Fibroblast of gingiva (primary cell): Measurements from ENCODE around the gene NKX1-1.

Experiments used
- DNase-seq: peaks from one replicate; pipeline ENCODE4 v3.0.0-alpha.2; 2011; ENCODE audit warnings: low read depth

Gene NKX1-1

DNA sequence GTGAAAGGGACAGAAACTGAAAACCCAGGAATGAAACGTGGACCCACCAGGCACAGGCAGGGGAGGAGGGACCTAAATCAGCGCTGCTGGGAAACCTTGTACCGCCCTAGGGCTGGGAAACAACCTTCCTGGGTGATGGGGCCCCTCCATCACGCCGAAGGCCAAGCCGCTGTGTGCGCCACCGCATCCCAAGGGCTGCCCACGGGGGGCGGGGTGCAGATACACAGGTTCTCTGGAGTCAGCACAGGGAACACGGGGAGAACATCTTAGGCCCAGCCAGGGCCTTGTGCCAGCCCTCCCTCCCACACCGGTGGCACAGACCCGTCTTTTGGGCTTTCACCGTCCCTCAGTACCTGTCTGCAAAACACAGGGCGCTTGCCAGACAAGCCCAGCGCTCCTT is 46.3 kb downstream of the NKX1-1 start:
- no peak for DNase-seq

DNA sequence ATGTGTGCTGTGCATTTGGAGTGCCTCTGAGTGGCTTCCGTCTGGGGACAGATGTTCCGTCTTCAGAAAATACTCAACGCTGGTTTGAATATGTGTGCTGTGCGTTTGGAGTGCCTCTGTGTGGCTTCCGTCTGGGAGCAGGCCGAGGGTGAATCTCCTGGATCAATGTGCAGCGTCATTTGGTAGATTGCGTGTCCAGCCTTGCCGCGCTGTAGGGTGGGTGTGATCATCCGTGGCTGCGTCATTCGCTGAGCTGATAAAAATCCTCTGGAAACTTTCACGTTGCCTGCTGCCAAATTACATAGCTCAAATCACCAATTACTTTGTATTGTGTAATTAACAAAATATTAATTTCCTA is 47.1 kb downstream of the NKX1-1 start:
- no peak for DNase-seq

DNA sequence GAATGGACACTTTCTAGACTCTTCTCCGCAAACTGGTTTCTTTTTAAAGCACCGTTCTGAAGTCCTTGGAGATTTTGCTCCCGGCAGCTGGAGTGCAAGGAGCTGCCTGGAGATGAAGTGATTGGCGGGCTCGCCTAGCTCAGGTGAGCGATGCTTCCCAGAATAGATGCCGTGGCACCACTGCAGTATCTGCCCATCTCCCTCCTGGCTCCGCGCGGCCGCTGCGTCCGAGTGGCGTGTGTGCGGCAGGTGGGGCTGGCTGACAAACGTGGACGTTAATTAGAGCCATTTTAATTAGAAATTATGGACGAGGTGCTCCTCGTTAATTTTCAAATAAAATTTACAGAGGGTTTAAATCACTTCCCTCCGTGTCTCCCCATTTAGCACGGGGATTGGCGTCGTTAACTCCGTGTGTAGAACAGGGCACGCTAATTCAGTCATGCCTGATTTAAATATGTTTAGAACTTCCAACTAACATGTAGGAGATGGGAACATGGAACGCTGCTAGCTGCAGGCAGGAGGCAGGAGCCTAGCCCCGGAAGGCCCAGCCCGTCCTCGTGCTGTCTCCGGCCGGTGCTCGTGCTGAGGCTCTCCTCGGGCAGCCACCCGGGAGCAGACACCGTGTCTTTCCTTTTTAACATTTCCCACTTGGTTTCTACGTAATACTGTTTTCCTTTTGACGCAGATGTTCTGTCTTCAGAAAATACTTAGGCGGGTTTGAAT is 47.7 kb downstream of the NKX1-1 start:
- no peak for DNase-seq

DNA sequence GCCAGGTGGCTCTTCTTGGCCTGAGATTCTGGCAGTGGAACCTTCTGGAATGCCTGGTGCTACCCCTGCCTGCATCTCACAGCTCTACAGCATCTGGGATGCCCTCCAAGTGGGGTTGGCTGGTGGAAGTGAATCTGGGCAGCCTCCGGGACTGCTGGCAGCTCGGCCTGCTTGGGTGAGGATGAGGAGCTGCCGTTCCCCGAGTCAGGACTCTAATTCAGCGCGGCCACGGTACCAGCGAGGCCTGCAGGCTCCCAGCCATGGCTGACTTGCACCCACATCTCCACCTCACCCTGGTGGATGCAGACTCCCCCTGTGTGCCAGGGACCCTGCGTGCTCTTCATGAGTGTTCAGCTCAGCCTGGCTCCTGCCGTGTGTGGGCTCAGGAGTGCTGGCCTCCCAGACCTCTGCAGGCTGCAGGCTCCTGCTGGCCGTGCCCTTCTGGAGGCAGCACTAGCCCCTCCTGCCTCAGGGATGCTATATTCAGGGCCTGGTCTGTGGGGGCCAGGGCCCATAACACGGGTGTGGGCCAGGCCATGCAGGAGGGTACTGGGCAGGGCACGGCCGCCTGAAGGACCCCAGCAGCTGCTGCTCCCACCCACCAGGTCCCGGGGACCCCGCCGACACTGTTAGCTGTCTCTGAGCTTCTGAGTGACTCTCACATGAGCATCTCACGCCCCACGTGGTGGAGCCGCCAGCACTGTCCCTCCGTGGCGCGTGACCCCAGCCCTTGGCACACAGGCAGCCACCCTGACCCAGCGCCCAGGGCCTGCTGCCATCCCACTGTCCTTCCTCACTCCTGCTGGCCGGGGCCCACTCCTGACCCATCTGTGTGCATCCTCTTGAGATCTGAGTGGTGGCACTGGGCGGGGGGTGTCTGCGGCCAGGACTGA is 48.6 kb downstream of the NKX1-1 start:
- no peak for DNase-seq

DNA sequence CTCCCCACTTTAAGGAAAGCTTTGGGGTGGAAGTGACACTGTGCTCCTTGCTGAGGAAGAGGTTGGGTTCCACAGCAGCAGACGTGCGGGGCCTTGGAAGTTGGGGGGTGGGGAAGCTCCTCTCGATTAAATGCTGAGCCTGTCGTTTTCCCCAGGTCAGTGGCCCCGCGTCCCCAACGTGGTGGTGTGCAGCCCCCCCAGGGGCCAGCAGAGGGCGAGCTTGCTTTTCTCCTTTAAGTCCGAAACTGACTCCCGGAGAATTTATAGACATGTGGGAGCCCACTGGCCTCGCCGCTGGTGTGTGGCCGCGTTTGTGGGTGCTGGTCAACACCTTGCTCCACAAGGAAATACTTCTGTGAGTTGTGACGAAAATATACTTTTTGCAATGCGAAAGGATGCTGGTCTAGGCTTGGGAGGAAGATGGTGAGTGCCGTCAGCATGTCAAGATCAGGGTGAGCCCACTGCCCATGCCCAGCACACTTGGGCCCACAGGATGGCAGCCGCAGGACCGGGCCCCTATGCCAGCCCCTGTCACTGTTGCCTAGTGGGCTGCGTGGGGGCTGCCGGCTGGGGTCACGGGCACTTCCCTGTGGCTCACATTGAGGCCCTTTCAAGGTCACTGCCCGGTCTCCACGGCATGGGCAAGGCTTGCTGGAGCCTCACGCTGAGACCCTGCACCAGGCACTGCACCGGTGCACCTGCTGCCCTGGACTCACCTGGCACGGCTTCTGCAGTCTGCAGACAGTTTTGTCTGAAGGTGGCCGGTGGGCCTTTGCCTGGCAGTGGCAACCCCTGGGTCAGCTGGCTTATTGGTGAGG is 49.9 kb downstream of the NKX1-1 start:
- peak; percentile 34 for DNase-seq

GRCh38 chr4:1355378-1355777 is 50.9 kb downstream of the NKX1-1 start:
- DNase-seq, result no peak

DNA sequence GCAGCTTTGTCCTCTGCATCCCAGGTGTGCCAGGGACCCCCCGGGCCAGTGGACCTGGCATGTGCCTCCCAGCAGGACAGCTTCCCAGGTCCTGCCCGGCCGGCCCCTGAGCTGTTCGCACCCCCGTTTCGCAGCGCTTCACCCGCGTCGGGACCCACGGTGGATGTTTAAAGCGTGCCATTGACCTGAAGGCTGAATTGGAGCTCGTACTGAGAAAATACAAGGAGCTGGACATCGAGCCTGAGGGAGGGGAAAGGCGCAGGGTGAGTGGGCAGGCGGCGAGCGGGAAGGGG is 51.3 kb downstream of the NKX1-1 start:
- DNase-seq, result no peak

- no peak for DNase-seq
Measured at GRCh38 chr4:1354136-1354982, 51.9 kb downstream of the NKX1-1 start.

- no peak for DNase-seq
Measured at GRCh38 chr4:1353186-1354055, 52.8 kb downstream of the NKX1-1 start.
